BLaER1 (cell line): ENCODE data around the gene OR8G1.
"Not testable (repeated sequence)": the region's sequence is repeated elsewhere in the genome, so short reads cannot be mapped to it uniquely, and the experiment has no call there.

Experiments
- H3K27ac ChIP-seq: shearing (Covaris generic); formaldehyde crosslinking; 2 replicates; pipeline ENCODE4 v1.8.1; 2022
- H3K27me3 ChIP-seq: shearing (Covaris generic); formaldehyde crosslinking; 2 replicates; pipeline ENCODE4 v1.8.1; 2022
- H3K36me3 ChIP-seq: shearing (Covaris generic); formaldehyde crosslinking; 2 replicates; pipeline ENCODE4 v1.8.1; 2022
- H3K4me1 ChIP-seq: shearing (Covaris generic); formaldehyde crosslinking; 2 replicates; pipeline ENCODE4 v1.8.1; 2022
- H3K4me2 ChIP-seq: shearing (Covaris generic); formaldehyde crosslinking; 2 replicates; pipeline ENCODE4 v1.8.1; 2022
- H3K4me3 ChIP-seq: shearing (Covaris generic); formaldehyde crosslinking; 2 replicates; pipeline ENCODE4 v1.8.1; 2022
- H3K9ac ChIP-seq: shearing (Covaris generic); formaldehyde crosslinking; 2 replicates; pipeline ENCODE4 v1.8.1; 2022
- H3K9me3 ChIP-seq: shearing (Covaris generic); formaldehyde crosslinking; 2 replicates; pipeline ENCODE4 v1.8.1; 2022
- H4K20me1 ChIP-seq: shearing (Covaris generic); formaldehyde crosslinking; 2 replicates; pipeline ENCODE4 v1.8.1; 2022
- Cebpa-rat ChIP-seq: shearing (Covaris generic); IDR thresholded peaks from 2 replicates; pipeline ENCODE4 v1.8.1; 2022

Gene OR8G1

DNA sequence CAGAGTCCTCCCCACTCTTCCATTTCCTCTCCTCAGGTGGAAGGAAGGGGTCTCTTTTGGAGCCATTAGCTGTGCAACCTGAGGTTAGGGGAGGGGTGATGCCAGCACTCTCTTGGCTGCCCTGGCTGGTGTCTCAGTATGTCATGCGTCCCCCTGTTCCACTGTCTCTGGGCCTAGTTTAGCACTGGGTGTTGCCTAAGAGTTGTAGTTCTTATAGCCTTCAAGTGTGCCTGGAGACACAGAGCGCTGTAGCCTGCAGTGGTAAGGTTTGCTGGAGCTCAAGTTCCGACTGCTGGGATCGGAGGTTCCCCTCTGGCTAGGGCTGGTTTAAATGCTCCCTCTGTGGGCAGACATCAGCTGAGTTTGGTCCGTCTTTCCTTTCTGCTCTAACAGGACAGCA, 36.9 kb upstream of the OR8G1 start:
- H3K4me3 ChIP-seq, result no peak overlapping the region
- TF ChIP-seq Cebpa-rat, result no peak
- no peaks in the 10 kb centered on the region for H3K27me3 ChIP-seq
- H3K9me3 ChIP-seq, result no peaks in the 10 kb centered on the region
- H3K36me3 ChIP-seq, result no peaks in the 10 kb centered on the region
- no peak overlapping the region for H3K27ac ChIP-seq
- no peaks in the 10 kb centered on the region for H3K4me1 ChIP-seq
- H4K20me1 ChIP-seq, result no peaks in the 10 kb centered on the region
- H3K4me2 ChIP-seq, result no peak overlapping the region
- H3K9ac ChIP-seq, result no peak overlapping the region

GRCh38 chr11:124207102-124207792, 33.6 kb upstream of the OR8G1 start:
- Histone ChIP-seq H3K36me3 (no peaks in the 10 kb centered on the region), H4K20me1 (no peaks in the 10 kb centered on the region), H3K9ac (no peak overlapping the region), H3K4me3 (no peak overlapping the region), H3K27ac (no peak overlapping the region), H3K4me2 (no peak overlapping the region), H3K9me3 (no peaks in the 10 kb centered on the region), H3K4me1 (no peaks in the 10 kb centered on the region), H3K27me3 (no peaks in the 10 kb centered on the region)
- TF ChIP-seq Cebpa-rat, result no peak

- no peak for TF ChIP-seq Cebpa-rat
- Histone ChIP-seq H3K27me3 (no peaks in the 10 kb centered on the region), H3K9me3 (no peaks in the 10 kb centered on the region), H3K4me3 (no peak overlapping the region), H3K36me3 (no peaks in the 10 kb centered on the region), H3K9ac (no peak overlapping the region), H3K4me2 (no peak overlapping the region), H3K4me1 (no peaks in the 10 kb centered on the region), H4K20me1 (no peaks in the 10 kb centered on the region), H3K27ac (no peak overlapping the region)
Measured at GRCh38 chr11:124209824-124210357, 31.0 kb upstream of the OR8G1 start.

GRCh38 chr11:124210421-124210820, 30.5 kb upstream of the OR8G1 start:
- Histone ChIP-seq H3K4me1 (no peaks in the 10 kb centered on the region), H4K20me1 (no peaks in the 10 kb centered on the region), H3K36me3 (no peaks in the 10 kb centered on the region), H3K4me2 (no peak overlapping the region), H3K9ac (no peak overlapping the region), H3K4me3 (no peak overlapping the region), H3K27ac (no peak overlapping the region), H3K27me3 (no peaks in the 10 kb centered on the region), H3K9me3 (no peaks in the 10 kb centered on the region)
- TF ChIP-seq Cebpa-rat, result no peak

- Histone ChIP-seq H3K27ac (no peak overlapping the region), H3K36me3 (no peaks in the 10 kb centered on the region), H3K27me3 (no peaks in the 10 kb centered on the region), H4K20me1 (no peaks in the 10 kb centered on the region), H3K9ac (no peak overlapping the region), H3K4me2 (no peak overlapping the region), H3K9me3 (no peaks in the 10 kb centered on the region), H3K4me3 (no peak overlapping the region), H3K4me1 (no peaks in the 10 kb centered on the region)
- no peak for TF ChIP-seq Cebpa-rat
Measured at GRCh38 chr11:124211321-124211720, 29.6 kb upstream of the OR8G1 start.

- no peaks in the 10 kb centered on the region for H3K4me1 ChIP-seq
- TF ChIP-seq Cebpa-rat, result no peak
- no peak overlapping the region for H3K9ac ChIP-seq
- no peaks in the 10 kb centered on the region for H3K9me3 ChIP-seq
- no peaks in the 10 kb centered on the region for H3K27me3 ChIP-seq
- no peak overlapping the region for H3K4me3 ChIP-seq
- H3K36me3 ChIP-seq, result no peaks in the 10 kb centered on the region
- no peak overlapping the region for H3K27ac ChIP-seq
- H3K4me2 ChIP-seq, result no peak overlapping the region
- no peaks in the 10 kb centered on the region for H4K20me1 ChIP-seq
Measured at GRCh38 chr11:124214027-124214426, 26.9 kb upstream of the OR8G1 start.

DNA sequence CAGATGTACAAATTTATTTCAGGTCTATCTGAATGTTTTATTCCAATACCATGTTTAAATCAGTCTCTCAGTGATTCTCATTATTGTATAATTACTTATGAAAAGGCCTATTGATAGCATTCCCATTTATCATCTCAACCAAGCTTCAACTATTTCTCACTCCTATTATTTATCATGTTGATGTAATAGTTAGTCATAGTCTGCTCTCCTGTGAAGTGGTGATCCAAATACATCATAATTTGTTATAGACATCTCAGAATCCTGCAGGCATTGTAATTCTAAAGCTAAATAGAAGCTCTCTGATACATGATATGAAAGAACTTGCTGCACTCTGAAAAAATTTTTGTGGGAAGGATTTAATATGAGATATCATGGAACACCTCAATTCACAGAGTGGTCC, 21.8 kb upstream of the OR8G1 start:
- H3K4me3 ChIP-seq, result no peak overlapping the region
- no peak overlapping the region for H3K27ac ChIP-seq
- no peak overlapping the region for H3K4me2 ChIP-seq
- no peaks in the 10 kb centered on the region for H4K20me1 ChIP-seq
- H3K9me3 ChIP-seq, result no peaks in the 10 kb centered on the region
- TF ChIP-seq Cebpa-rat, result no peak
- H3K36me3 ChIP-seq, result no peaks in the 10 kb centered on the region
- no peaks in the 10 kb centered on the region for H3K4me1 ChIP-seq
- no peaks in the 10 kb centered on the region for H3K27me3 ChIP-seq
- no peak overlapping the region for H3K9ac ChIP-seq

- no peaks in the 10 kb centered on the region for H3K9me3 ChIP-seq
- H3K27me3 ChIP-seq, result no peaks in the 10 kb centered on the region
- no peak overlapping the region for H3K27ac ChIP-seq
- no peaks in the 10 kb centered on the region for H3K36me3 ChIP-seq
- H3K4me2 ChIP-seq, result no peak overlapping the region
- no peaks in the 10 kb centered on the region for H3K4me1 ChIP-seq
- H4K20me1 ChIP-seq, result no peaks in the 10 kb centered on the region
- H3K4me3 ChIP-seq, result no peak overlapping the region
- H3K9ac ChIP-seq, result no peak overlapping the region
- no peak for TF ChIP-seq Cebpa-rat
Measured at GRCh38 chr11:124222407-124222806, 18.5 kb upstream of the OR8G1 start.

GRCh38 chr11:124224618-124225423, 16.1 kb upstream of the OR8G1 start:
- H3K27me3 ChIP-seq, H4K20me1 ChIP-seq, H3K27ac ChIP-seq, H3K4me1 ChIP-seq, H3K4me2 ChIP-seq, H3K9ac ChIP-seq, H3K4me3 ChIP-seq, H3K9me3 ChIP-seq, H3K36me3 ChIP-seq: not testable (repeated sequence)

DNA sequence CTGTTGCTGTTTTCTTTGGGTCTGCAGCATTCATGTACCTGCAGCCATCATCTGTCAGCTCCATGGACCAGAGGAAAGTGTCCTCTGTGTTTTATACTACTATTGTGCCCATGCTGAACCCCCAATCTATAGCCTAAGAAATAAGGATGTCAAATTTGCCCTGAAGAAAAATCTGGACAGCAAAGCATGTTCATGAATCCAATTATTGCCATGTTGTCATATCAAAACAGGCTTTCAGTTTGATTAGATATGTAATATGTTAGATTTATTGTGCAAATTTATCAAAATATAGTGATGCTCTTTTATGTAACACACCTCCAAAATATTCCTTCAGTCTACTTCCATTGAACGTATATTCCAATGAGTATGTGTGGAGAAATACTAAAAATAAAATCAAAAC, 15.4 kb upstream of the OR8G1 start:
- H4K20me1 ChIP-seq, result no peaks in the 10 kb centered on the region
- no peak overlapping the region for H3K27ac ChIP-seq
- H3K4me3 ChIP-seq, result no peak overlapping the region

More for the DNA sequence above, 15.4 kb upstream of the OR8G1 start:
- Histone ChIP-seq H3K4me1 (no peaks in the 10 kb centered on the region), H3K36me3 (no peaks in the 10 kb centered on the region), H3K9ac (no peak overlapping the region), H3K4me2 (no peak overlapping the region), H3K9me3 (no peaks in the 10 kb centered on the region), H3K27me3 (no peaks in the 10 kb centered on the region)
- no peak for TF ChIP-seq Cebpa-rat
